ENCODE data around the gene USP13. TPM values are rescaled to one million over a fixed set of nuclear protein-coding genes. Genes with fewer than 3 reads are reported as not detected.

Gene USP13
- total and polyA plus RNA-seq, 2 of the 13 experiments (the other 11 are each of a cell fraction or from before 2014, with no cell fraction given): 15.9 to 36.7 TPM

- TF ChIP-seq RARA (CRISPR knock-in tag; IDR thresholded peaks at IDR 0.05) (0 out of 2 replicates have a peak, but pooled peaks have one; percentile 10), ZNF225 (CRISPR knock-in tag; IDR thresholded peaks at IDR 0.05) (no peak), MEIS1 (CRISPR knock-in tag; IDR thresholded peaks at IDR 0.05; ENCODE audit: borderline replicate concordance) (no peak), CHCHD3 (CRISPR knock-in tag; IDR thresholded peaks at IDR 0.05) (no peak), ZNF615 (CRISPR knock-in tag; IDR thresholded peaks at IDR 0.05; ENCODE audit: borderline replicate concordance) (no peak), EP300 (IDR thresholded peaks at IDR 0.05; ENCODE audit: low read depth in 2 of 2, low read length in 2 of 2) (peak in 1 of 2 experiments; percentile 64; a peak in 2 of 4 replicates), EP300 (CRISPR knock-in tag; IDR thresholded peaks at IDR 0.05; ENCODE audit: borderline replicate concordance) (peak; percentile 30; the same call in 1 of the 2 replicates), FOXM1 (CRISPR knock-in tag; IDR thresholded peaks at IDR 0.05) (no peak), HNRNPK (IDR thresholded peaks at IDR 0.05; ENCODE audit: low read depth, low read length, poor library complexity, severe bottlenecking) (no peak), AHR (CRISPR knock-in tag; IDR thresholded peaks at IDR 0.05) (no peak), NCOR1 (IDR thresholded peaks at IDR 0.05; ENCODE audit: borderline replicate concordance, low read length) (peak; percentile 46; the same call in 1 of the 2 replicates), FOXK1 (CRISPR knock-in tag; IDR thresholded peaks at IDR 0.05; ENCODE audit: borderline replicate concordance, low read depth) (no peak), MTA3 (CRISPR knock-in tag; IDR thresholded peaks at IDR 0.05) (no peak), ZNF550 (CRISPR knock-in tag; IDR thresholded peaks at IDR 0.05; ENCODE audit: borderline replicate concordance) (no peak), ZNF224 (CRISPR knock-in tag; IDR thresholded peaks at IDR 0.05) (no peak), DRAP1 (CRISPR knock-in tag; IDR thresholded peaks at IDR 0.05) (no peak), ZKSCAN8 (CRISPR knock-in tag; IDR thresholded peaks at IDR 0.05; ENCODE audit: borderline replicate concordance) (no peak; the same call in 1 of the 2 replicates), SAP130 (CRISPR knock-in tag; IDR thresholded peaks at IDR 0.05; ENCODE audit: low read depth) (0 out of 2 replicates have a peak, but pooled peaks have one; percentile 31), ATF1 (CRISPR knock-in tag; IDR thresholded peaks at IDR 0.05) (no peak), SKI (IDR thresholded peaks at IDR 0.05; ENCODE audit: partially characterized antibody) (no peak), ZNF816 (CRISPR knock-in tag; IDR thresholded peaks at IDR 0.05; ENCODE audit: borderline replicate concordance) (no peak), ZNF281 (CRISPR knock-in tag; IDR thresholded peaks at IDR 0.05; ENCODE audit: borderline replicate concordance) (no peak), ATF7 (IDR thresholded peaks at IDR 0.05) (no peak), ATF7 (CRISPR knock-in tag; IDR thresholded peaks at IDR 0.05) (no peak), FOXA1 (IDR thresholded peaks at IDR 0.05) (no peak), FOXA1 (CRISPR knock-in tag; IDR thresholded peaks at IDR 0.05) (peak; percentile 74), HDAC2 (CRISPR knock-in tag; IDR thresholded peaks at IDR 0.05) (0 out of 2 replicates have a peak, but pooled peaks have one; percentile 16), ZFP90 (CRISPR knock-in tag; IDR thresholded peaks at IDR 0.05; ENCODE audit: borderline replicate concordance) (no peak), ZFX (CRISPR knock-in tag; IDR thresholded peaks at IDR 0.05; ENCODE audit: low read depth) (peak; percentile 14; the same call in 1 of the 2 replicates), ZNF496 (CRISPR knock-in tag; IDR thresholded peaks at IDR 0.05; ENCODE audit: insufficient replicate concordance) (no peak), JUN (CRISPR knock-in tag; IDR thresholded peaks at IDR 0.05) (no peak), KLF15 (CRISPR knock-in tag; IDR thresholded peaks at IDR 0.05; ENCODE audit: borderline replicate concordance) (no peak)
These were observed 10.3 kb downstream of the USP13 start (continued) for GRCh38 chr3:179663093-179663492.

All from HepG2 (cell line).